HG03354 (cell line): ENCODE measurements around the gene UBE2L6.

Source experiments
- ATAC-seq: cut with Tn5 transposase; IDR thresholded peaks from one replicate; pipeline ENCODE4 v1.9.1; 2021; ENCODE audit warnings: mild to moderate bottlenecking; ENCODE audit not compliant: unreplicated experiment, poor library complexity, severe bottlenecking

Gene UBE2L6

GRCh38 chr11:57502870-57503269 lies 64.6 kb downstream of the UBE2L6 start:
- ATAC-seq: no peak

- no peak for ATAC-seq
These were observed 65.1 kb downstream of the UBE2L6 start for GRCh38 chr11:57502376-57502775.

- ATAC-seq: no peak
These were observed 65.5 kb downstream of the UBE2L6 start for GRCh38 chr11:57501953-57502352.
